Prostate gland (tissue), 2 donors: ENCODE data around the gene NAA80.
"Not testable (repeated sequence)": the region's sequence is repeated elsewhere in the genome, so short reads cannot be mapped to it uniquely, and the experiment has no call there.

Experiments used
- POLR2A ChIP-seq: fragments of 450-650 bp; IDR thresholded peaks from one replicate; pipeline ENCODE4 v1.6.1; 2016; ENCODE audit warnings: antibody characterized with exemption, mild to moderate bottlenecking
- TF ChIP-seq, protein P1 (sequence below), 4 experiments: fragments of 200-600 bp in 2 of 4; fragments of 450-650 bp in 2 of 4; sonication (generic) in 2 of 4; IDR thresholded peaks; 1 replicate in 3 of 4; 2 replicates in 1 of 4; pipeline ENCODE4 v1.5.1; 2016 to 2019; ENCODE audit warnings: antibody characterized with exemption in 4 of 4, mild to moderate bottlenecking in 2 of 4, moderate library complexity in 2 of 4

DNA sequence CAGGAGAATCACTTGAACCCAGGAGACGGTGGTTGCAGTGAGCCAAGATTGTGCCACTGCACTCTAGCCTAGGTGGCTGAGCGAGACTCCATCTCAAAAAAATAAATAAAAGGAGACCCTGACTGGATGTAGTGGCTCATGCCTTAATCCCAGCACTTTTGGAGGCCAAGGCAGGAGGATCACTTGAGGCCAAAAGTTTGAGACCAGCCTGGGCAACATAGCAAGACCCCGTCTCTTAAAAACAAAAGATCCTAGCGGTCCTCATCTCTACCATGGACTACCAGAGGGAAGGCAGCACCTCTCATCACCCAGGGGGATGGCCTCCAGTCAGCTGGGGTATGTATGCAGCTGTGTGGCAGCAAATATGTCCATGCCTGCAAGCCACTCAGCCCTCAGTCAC, 37.0 kb downstream of the NAA80 start:
- TF ChIP-seq, protein P1, sequence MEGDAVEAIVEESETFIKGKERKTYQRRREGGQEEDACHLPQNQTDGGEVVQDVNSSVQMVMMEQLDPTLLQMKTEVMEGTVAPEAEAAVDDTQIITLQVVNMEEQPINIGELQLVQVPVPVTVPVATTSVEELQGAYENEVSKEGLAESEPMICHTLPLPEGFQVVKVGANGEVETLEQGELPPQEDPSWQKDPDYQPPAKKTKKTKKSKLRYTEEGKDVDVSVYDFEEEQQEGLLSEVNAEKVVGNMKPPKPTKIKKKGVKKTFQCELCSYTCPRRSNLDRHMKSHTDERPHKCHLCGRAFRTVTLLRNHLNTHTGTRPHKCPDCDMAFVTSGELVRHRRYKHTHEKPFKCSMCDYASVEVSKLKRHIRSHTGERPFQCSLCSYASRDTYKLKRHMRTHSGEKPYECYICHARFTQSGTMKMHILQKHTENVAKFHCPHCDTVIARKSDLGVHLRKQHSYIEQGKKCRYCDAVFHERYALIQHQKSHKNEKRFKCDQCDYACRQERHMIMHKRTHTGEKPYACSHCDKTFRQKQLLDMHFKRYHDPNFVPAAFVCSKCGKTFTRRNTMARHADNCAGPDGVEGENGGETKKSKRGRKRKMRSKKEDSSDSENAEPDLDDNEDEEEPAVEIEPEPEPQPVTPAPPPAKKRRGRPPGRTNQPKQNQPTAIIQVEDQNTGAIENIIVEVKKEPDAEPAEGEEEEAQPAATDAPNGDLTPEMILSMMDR (IDR thresholded peaks at IDR 0.05): not testable (repeated sequence)
- not testable (repeated sequence) for TF ChIP-seq POLR2A
